Psoas muscle (tissue), 8 donors: Measurements from ENCODE around the gene RARRES2. TPM values are rescaled to one million over a fixed set of nuclear protein-coding genes. Genes with fewer than 3 reads are reported as not detected.

Source experiments
- ATAC-seq, 4 donors: fragments of 200-7000 bp; cut with Tn5 transposase; one replicate each; pipeline ENCODE4 v1.9.1; 2020; ENCODE audit warnings: moderate library complexity in 3 of 4, mild to moderate bottlenecking in 2 of 4
- DNase-seq, 2 donors: peaks; one replicate each; pipeline ENCODE4 v3.0.0-alpha.2; 2020
- H3K27ac ChIP-seq: fragments of 200-600 bp; one replicate; pipeline ENCODE4 v1.8.0; 2022
- H3K27me3 ChIP-seq, 3 donors: fragments of 200-600 bp in 1 of 3; one replicate each; pipeline versions ENCODE4 v1.6.1 to v1.8.0; 2013 to 2022; ENCODE audit warnings: low read length in 2 of 3, mild to moderate bottlenecking in 2 of 3, moderate library complexity in 1 of 3; ENCODE audit not compliant: insufficient read depth in 3 of 3
- H3K36me3 ChIP-seq, 2 donors: fragments of 200-600 bp in 1 of 2; one replicate each; pipeline versions ENCODE4 v1.6.1 to v1.8.0; 2013 to 2022; ENCODE audit warnings: low read depth in 1 of 2, mild to moderate bottlenecking in 1 of 2, moderate library complexity in 1 of 2; ENCODE audit not compliant: insufficient read depth in 1 of 2
- H3K4me1 ChIP-seq: fragments of 200-600 bp; one replicate; pipeline ENCODE4 v1.8.0; 2022
- H3K4me3 ChIP-seq: fragments of 200-600 bp; one replicate; pipeline ENCODE4 v1.8.0; 2022; ENCODE audit warnings: mild to moderate bottlenecking
- H3K9me3 ChIP-seq: fragments of 200-600 bp; one replicate; pipeline ENCODE4 v1.8.0; 2022
- WGBS, 3 donors: extraction: QIAGEN DNeasy Blood & Tissue Kit; methylation state at CpG; one replicate each; pipeline versions ENCODE4 v1.1.6 to v1.1.7; 2013; 5-methylcytosine and 5-hydroxymethylcytosine counted together
- intact Hi-C, 2 donors: fragments of 100-400 bp; cut with DNase I; formaldehyde crosslinking; loops; one replicate each; pipeline versions ENCODE4 v1.11.0 to v1.14.2; 2022
- polyA plus RNA-seq, 3 donors: library from polyadenylated mRNA; stranded (reverse); fragments of 200-250 nt; gene quantifications; one replicate each; pipeline ENCODE4 v1.2.3, GENCODE V29; 2013
- total RNA-seq, 4 donors: library from RNA; stranded (reverse); fragmentation: NEBNext Ultra II Directional in 2 of 4; extraction: Animal tissue kit (Norgen Biotek cat#: 25700) in 2 of 4; gene quantifications; one replicate each; pipeline versions ENCODE4 v1.2.1 to v1.2.4, GENCODE V29; 2021 to 2023
- TF ChIP-seq, protein P1 (sequence below): fragments of 200-600 bp; IDR thresholded peaks from one replicate; pipeline ENCODE4 v1.8.0; 2022; ENCODE audit warnings: antibody characterized with exemption
- donor health status: healthy with polysubstance abuse.
- donor health status: DM: no; HTN: no; CAD: no; lungs with moderate emphysema.
- donor health status: Bipolar disorder and iron deficiency.
- donor health status: healthy.
- donor health status: DM: yes; HTN: yes; CAD: no.
- donor health status: DM: no; HTN: no; CAD: no.
- donor health status: DM: no; HTN: no; CAD: no.
- donor health status: DM: yes; HTN: yes; CAD: no.

The RARRES2 gene
- total and polyA plus RNA-seq, 7 donors, result 4.1 to 17.9 (median 7.3) TPM

DNA sequence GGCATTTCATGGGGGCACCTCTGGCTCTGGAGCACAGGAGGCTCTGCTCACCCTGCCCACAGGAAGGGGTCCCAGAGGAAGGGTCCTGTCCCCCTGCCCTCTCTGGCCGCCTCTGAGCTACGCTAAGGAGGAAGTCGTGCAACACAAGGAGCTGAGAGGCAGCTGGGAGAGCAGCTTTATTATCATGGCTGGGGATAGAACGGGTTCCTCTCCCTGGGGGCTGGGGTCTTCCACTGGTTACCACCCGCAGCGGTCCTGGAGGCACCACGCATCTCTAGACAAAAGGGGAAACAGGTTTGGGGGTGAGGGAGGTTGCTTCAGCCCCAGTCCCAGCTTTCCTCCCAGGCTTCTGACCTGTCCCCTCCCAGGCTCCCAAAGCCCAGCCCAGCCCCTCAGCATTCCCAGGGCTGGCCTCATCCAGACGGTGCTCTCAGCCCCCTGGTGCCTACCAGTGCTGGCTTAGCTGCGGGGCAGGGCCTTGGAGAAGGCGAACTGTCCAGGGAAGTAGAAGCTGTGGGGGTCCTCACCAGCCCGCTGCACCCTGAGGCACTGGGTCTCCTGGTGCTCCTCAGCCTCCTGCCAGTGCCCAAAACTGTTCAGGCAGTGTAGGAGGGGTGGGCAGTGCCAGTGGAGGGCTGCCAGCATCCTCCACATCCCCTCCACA lies 3.1 kb downstream of the RARRES2 start:
- Histone ChIP-seq H3K4me3 (no peak overlapping the region), H3K9me3 (no peaks in the 10 kb centered on the region), H3K27me3 (peaks cover 0 to 29% (median 10%) of the 10 kb centered on the region in 3 donors), H3K27ac (no peak overlapping the region), H3K36me3 (no peaks in the 10 kb centered on the region), H3K4me1 (peaks cover 6% of the 10 kb centered on the region)
- no peak for ATAC-seq
- TF ChIP-seq, protein P1, sequence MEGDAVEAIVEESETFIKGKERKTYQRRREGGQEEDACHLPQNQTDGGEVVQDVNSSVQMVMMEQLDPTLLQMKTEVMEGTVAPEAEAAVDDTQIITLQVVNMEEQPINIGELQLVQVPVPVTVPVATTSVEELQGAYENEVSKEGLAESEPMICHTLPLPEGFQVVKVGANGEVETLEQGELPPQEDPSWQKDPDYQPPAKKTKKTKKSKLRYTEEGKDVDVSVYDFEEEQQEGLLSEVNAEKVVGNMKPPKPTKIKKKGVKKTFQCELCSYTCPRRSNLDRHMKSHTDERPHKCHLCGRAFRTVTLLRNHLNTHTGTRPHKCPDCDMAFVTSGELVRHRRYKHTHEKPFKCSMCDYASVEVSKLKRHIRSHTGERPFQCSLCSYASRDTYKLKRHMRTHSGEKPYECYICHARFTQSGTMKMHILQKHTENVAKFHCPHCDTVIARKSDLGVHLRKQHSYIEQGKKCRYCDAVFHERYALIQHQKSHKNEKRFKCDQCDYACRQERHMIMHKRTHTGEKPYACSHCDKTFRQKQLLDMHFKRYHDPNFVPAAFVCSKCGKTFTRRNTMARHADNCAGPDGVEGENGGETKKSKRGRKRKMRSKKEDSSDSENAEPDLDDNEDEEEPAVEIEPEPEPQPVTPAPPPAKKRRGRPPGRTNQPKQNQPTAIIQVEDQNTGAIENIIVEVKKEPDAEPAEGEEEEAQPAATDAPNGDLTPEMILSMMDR, result no peak
- 78 to 89% (median 84%) methylated on average over 11 of the region's 11 CpGs for WGBS, 3 donors
- intact Hi-C loops, result no loop called here
- DNase-seq, result no peak

DNA sequence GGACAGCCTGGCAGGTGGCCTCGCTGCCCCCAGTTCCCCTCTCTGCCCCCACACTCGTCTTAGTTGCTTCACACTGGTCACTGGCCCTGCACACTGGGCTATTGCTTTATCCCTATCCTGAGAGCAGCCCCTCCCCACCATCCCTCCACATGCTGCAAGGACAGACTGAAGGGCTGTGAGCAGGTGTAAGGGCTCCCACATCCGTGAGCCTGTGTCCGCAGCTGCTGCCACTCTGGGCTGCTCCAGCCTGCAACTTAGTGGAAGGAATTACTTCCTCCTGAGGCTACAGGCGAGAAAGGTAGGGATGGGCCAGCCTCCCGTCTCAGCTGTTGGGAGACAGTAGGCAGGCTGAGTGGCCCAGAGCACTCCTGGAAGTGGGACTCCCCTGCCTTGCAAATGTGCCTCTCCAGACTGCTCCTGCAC lies 3.8 kb downstream of the RARRES2 start:
- H3K27me3 ChIP-seq, result peaks cover 0 to 29% (median 10%) of the 10 kb centered on the region in 3 donors
- intact Hi-C loops, result no loop called here
- 78 to 88% (median 83%) methylated on average over 6 of the region's 6 CpGs for WGBS, 3 donors
- ATAC-seq, result no peak
- H3K27ac ChIP-seq, result no peak overlapping the region
- H3K4me1 ChIP-seq, result peaks cover 6% of the 10 kb centered on the region
- no peak for DNase-seq
- no peak overlapping the region for H3K4me3 ChIP-seq
- H3K9me3 ChIP-seq, result no peaks in the 10 kb centered on the region
- H3K36me3 ChIP-seq, result no peaks in the 10 kb centered on the region
- TF ChIP-seq, protein P1, result no peak

DNA sequence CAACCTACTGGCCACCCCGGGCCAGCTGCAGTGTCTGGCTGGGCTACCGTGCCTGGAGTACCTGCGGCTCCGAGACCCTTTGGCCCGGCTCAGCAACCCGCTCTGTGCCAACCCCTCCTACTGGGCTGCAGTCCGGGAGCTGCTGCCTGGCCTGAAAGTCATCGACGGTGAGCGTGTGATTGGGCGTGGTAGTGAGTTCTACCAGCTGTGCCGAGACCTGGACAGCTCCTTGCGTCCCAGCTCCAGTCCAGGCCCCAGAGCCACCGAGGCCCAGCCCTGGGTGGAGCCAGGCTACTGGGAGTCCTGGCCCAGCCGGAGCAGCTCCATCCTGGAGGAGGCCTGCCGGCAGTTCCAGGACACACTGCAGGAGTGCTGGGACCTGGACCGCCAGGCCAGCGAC lies 4.2 kb downstream of the RARRES2 start:
- no peaks in the 10 kb centered on the region for H3K9me3 ChIP-seq
- no peak overlapping the region for H3K27ac ChIP-seq
- ATAC-seq (no peak), DNase-seq (peak in 1 of 2 donors; percentile 50)
- peaks cover 0 to 27% (median 9%) of the 10 kb centered on the region in 3 donors for H3K27me3 ChIP-seq
- TF ChIP-seq, protein P1, result no peak
- H3K4me3 ChIP-seq, result no peak overlapping the region
- H3K4me1 ChIP-seq, result peaks cover 6% of the 10 kb centered on the region
- WGBS, 3 donors, result 72 to 85% (median 73%) methylated on average over 17 to 18 of the region's 18 CpGs
- no peaks in the 10 kb centered on the region for H3K36me3 ChIP-seq
- intact Hi-C loops, result no loop called here

DNA sequence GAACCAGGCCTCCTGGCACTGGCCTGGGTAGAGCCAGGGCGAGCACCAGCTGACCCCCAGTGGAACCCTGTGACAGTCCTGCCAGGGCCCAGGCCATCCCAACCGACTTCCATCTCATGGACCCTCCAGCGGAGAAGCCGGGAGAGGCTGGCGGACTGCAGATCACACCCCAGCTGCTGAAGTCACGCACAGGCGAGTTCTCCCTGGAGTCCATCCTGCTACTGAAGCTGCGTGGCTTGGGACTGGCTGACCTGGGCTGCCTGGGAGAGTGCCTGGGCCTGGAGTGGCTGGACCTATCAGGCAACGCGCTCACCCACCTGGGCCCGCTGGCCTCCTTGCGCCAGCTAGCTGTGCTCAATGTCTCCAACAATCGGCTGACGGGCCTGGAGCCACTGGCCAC lies 4.7 kb downstream of the RARRES2 start:
- ATAC-seq (no peak), DNase-seq (no peak)
- TF ChIP-seq, protein P1, result no peak
- H3K9me3 ChIP-seq, result no peaks in the 10 kb centered on the region
- H3K27me3 ChIP-seq, result peaks cover 0 to 23% (median 6%) of the 10 kb centered on the region in 3 donors
- intact Hi-C loops, result no loop called here
- WGBS, 3 donors, result 80 to 91% (median 87%) methylated on average over 14 of the region's 14 CpGs
- H3K27ac ChIP-seq, result no peak overlapping the region
- H3K4me1 ChIP-seq, result peaks cover 6% of the 10 kb centered on the region
- H3K4me3 ChIP-seq, result no peak overlapping the region
- no peaks in the 10 kb centered on the region for H3K36me3 ChIP-seq

DNA sequence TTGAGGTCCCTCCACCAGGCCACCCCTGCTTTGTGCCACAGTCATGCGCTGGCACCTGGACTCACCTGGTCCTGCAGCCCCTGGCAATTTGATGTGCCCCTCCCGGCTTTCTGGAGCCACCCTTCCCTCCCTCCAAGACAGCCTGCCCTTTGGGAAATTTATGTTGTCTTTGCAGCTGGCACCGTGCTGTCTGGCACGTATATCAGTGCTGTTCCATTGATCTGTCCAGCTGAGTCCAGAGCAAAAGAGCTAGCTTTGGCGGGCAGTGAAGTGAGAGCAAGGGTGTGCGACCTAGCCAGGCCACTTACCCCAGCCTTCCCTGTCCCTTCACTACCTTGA lies 5.7 kb downstream of the RARRES2 start:
- WGBS, 3 donors, result 49 to 55% (median 55%) methylated on average over 6 of the region's 6 CpGs
- H3K9me3 ChIP-seq, result no peaks in the 10 kb centered on the region
- TF ChIP-seq, protein P1, result no peak
- no peak overlapping the region for H3K27ac ChIP-seq
- H3K27me3 ChIP-seq, result peaks cover 0 to 13% (median under 1%) of the 10 kb centered on the region in 3 donors
- ATAC-seq (no peak), DNase-seq (no peak)
- no peak overlapping the region for H3K4me3 ChIP-seq
- H3K4me1 ChIP-seq, result peaks cover 6% of the 10 kb centered on the region
- H3K36me3 ChIP-seq, result no peaks in the 10 kb centered on the region
- intact Hi-C loops, result no loop called here
